Measurements from ENCODE around the gene DLGAP1. TPM values are rescaled to one million over a fixed set of nuclear protein-coding genes. Genes with fewer than 3 reads are reported as not detected.

DLGAP1 gene
- total RNA-seq, 6 experiments from 2014 or later = 0.09 to 0.31 (median 0.18) TPM; not detected in 2

- WGBS (ENCODE audit: insufficient coverage, low coverage, low lambda C conversion rate, missing lambda C conversion rate) = 94% methylated on average over 4 of the region's 4 CpGs
- DNase-seq = no peak
- intact Hi-C loops (cut with DNase I) = no loop called here
- TF ChIP-seq POLR2A (IDR thresholded peaks at IDR 0.05) (no peak), CTCF (IDR thresholded peaks at IDR 0.05) (no peak)
- Histone ChIP-seq H3K4me3 (no peak overlapping the region), H3K27me3 (no peaks in the 10 kb centered on the region), H3K27ac (no peak overlapping the region), H3K9me3 (no peaks in the 10 kb centered on the region), H3K36me3 (no peaks in the 10 kb centered on the region), H3K4me1 (no peaks in the 10 kb centered on the region)
- ATAC-seq = no peak
Observed at GRCh38 chr18:4252829-4253228, 202.3 kb downstream of the DLGAP1 start.

DNA sequence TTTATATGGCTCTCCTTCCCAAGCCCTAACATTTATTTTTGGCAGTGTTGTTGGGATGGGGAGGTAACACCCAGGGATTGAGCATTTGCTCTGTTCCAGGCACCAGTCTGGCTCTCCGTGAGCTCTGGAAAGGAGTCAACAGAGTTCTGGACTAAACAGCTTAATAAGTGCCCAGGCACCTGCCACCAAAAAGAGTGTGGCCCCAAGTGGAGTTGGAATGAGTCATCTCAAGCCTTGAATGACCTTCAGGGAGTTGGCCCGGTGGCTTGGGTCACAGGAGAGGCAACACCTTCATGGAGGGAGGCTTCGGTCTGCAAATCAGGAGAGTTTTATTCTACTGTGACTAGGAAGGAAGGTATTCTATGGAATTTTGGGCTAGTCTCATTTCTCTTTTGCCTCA, 203.2 kb downstream of the DLGAP1 start:
- intact Hi-C loops (cut with DNase I) = no loop called here
- Histone ChIP-seq H3K27me3 (no peaks in the 10 kb centered on the region), H3K27ac (no peak overlapping the region), H3K36me3 (no peaks in the 10 kb centered on the region), H3K4me1 (no peaks in the 10 kb centered on the region), H3K4me3 (no peak overlapping the region), H3K9me3 (no peaks in the 10 kb centered on the region)
- TF ChIP-seq CTCF (IDR thresholded peaks at IDR 0.05) (no peak), POLR2A (IDR thresholded peaks at IDR 0.05) (no peak)
- DNase-seq (no peak), ATAC-seq (no peak)
- WGBS (ENCODE audit: insufficient coverage, low coverage, low lambda C conversion rate, missing lambda C conversion rate) = 87% methylated on average over 3 of the region's 3 CpGs

DNA sequence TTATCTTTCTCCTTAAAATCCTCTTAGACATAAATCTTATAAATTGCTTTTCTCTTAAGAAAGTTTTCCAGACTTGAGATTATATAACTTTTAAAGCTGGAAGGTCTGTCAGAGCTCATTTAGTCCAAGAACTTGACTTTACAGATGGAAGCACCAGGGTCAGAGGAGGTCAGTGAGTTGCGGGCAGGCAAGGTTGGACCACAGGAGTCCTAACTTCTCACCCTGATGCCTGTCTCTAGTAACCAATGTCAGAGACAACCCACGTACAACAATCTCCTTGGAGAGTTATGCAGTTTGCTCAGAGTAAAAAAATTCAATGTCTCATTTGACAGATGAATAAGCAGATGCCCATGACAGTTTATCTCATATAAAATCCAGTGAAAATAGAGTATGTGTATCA, 203.9 kb downstream of the DLGAP1 start:
- DNase-seq (no peak), ATAC-seq (no peak)
- Histone ChIP-seq H3K36me3 (no peaks in the 10 kb centered on the region), H3K9me3 (no peaks in the 10 kb centered on the region), H3K4me1 (no peaks in the 10 kb centered on the region), H3K4me3 (no peak overlapping the region), H3K27ac (no peak overlapping the region), H3K27me3 (no peaks in the 10 kb centered on the region)
- intact Hi-C loops (cut with DNase I) = no loop called here
- TF ChIP-seq CTCF (IDR thresholded peaks at IDR 0.05) (no peak), POLR2A (IDR thresholded peaks at IDR 0.05) (no peak)
- 60% methylated on average over 2 of the region's 2 CpGs for WGBS (ENCODE audit: insufficient coverage, low coverage, low lambda C conversion rate, missing lambda C conversion rate)

- DNase-seq (no peak), ATAC-seq (no peak)
- H3K4me1 ChIP-seq = no peaks in the 10 kb centered on the region
- H3K27ac ChIP-seq = no peak overlapping the region
- WGBS (ENCODE audit: insufficient coverage, low coverage, low lambda C conversion rate, missing lambda C conversion rate) = 25% methylated on average over 2 of the region's 2 CpGs
- H3K27me3 ChIP-seq = no peaks in the 10 kb centered on the region
- H3K9me3 ChIP-seq = no peaks in the 10 kb centered on the region
- H3K36me3 ChIP-seq = no peaks in the 10 kb centered on the region
- H3K4me3 ChIP-seq = no peak overlapping the region
- TF ChIP-seq POLR2A (IDR thresholded peaks at IDR 0.05) (no peak), CTCF (IDR thresholded peaks at IDR 0.05) (no peak)
- intact Hi-C loops (cut with DNase I) = no loop called here
Observed at GRCh38 chr18:4250141-4250540, 205.0 kb downstream of the DLGAP1 start.

DNA sequence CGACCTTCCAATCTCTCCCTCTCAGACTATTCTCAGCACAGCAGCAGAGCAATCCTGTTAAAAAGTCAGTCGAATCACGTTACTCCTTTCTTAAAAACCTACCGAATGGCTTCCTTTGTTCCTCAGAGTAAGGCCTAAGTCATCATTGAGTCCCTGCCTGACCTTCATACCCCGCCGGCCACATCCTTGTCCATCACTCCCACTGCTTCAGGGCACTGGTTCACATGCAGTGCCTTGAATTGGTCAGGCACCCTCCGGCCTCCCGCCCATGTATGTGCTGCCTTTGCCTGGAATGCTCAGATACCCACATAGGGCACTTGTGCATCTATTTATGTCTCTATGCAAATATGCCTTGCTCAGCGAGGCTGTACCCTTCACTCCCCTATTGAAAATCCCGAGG, 206.4 kb downstream of the DLGAP1 start:
- DNase-seq = no peak
- 64% methylated on average over 10 of the region's 10 CpGs for WGBS (ENCODE audit: insufficient coverage, low coverage, low lambda C conversion rate, missing lambda C conversion rate)
- intact Hi-C loops (cut with DNase I) = no loop called here
- Histone ChIP-seq H3K27ac (no peak overlapping the region), H3K27me3 (no peaks in the 10 kb centered on the region), H3K9me3 (no peaks in the 10 kb centered on the region), H3K36me3 (no peaks in the 10 kb centered on the region), H3K4me3 (no peak overlapping the region), H3K4me1 (no peaks in the 10 kb centered on the region)
- no peak for TF ChIP-seq CTCF (IDR thresholded peaks at IDR 0.05)
- TF ChIP-seq POLR2A (IDR thresholded peaks at IDR 0.05) = no peak
- no peak for ATAC-seq

Data from right lobe of liver (tissue), 6 donors.